H1 (cell line): ENCODE data around the gene INPP4B. TPM values are rescaled to one million over a fixed set of nuclear protein-coding genes. Genes with fewer than 3 reads are reported as not detected.

Source experiments
- CTCF ChIA-PET: fragments of 300-600 bp; sonication (Branson Sonifier 250); formaldehyde crosslinking; loops from one replicate; lab custom pipeline; 2021; ENCODE audit not compliant: partially characterized antibody; lab: Charles Lee
- POLR2A ChIA-PET: fragments of 300-600 bp; sonication (Branson Sonifier 250); formaldehyde crosslinking; loops from one replicate; lab custom pipeline; 2021; ENCODE audit warnings: inconsistent platforms; ENCODE audit not compliant: partially characterized antibody; lab: Charles Lee
- DNase-seq, 2 experiments: peaks; one replicate each; pipeline versions ENCODE4 v3.0.0 to v3.0.0-alpha.2; 2010 to 2022; ENCODE audit warnings: low spot score in 2 of 2, low read depth in 1 of 2, mixed read lengths in 1 of 2
- FAIRE-seq: peaks from 2 replicates; lab custom pipeline; 2011; peaks lifted over from hg19 to GRCh38; lab: Jason Lieb, UNC
- H2AFZ ChIP-seq: 2 replicates; pipeline ENCODE4 v1.8.1; 2012; ENCODE audit warnings: low read length, inconsistent platforms
- H2AK5ac ChIP-seq: 2 replicates; pipeline ENCODE4 v1.6.1; 2013; ENCODE audit warnings: low read depth, low read length
- H2BK120ac ChIP-seq: replicated peaks from 2 replicates; pipeline ENCODE3; 2013; ENCODE audit warnings: low read depth, low read length, inconsistent platforms
- H2BK12ac ChIP-seq: 2 replicates; pipeline ENCODE4 v1.6.1; 2013; ENCODE audit warnings: low read depth, low read length
- H2BK15ac ChIP-seq: 2 replicates; pipeline ENCODE4 v1.6.1; 2013; ENCODE audit warnings: low read length
- H2BK20ac ChIP-seq: 2 replicates; pipeline ENCODE4 v1.6.1; 2013; ENCODE audit warnings: low read length
- H2BK5ac ChIP-seq: 2 replicates; pipeline ENCODE4 v1.6.1; 2013; ENCODE audit warnings: low read depth, low read length
- H3K14ac ChIP-seq: 2 replicates; pipeline ENCODE4 v1.6.1; 2013; ENCODE audit warnings: inconsistent platforms; ENCODE audit not compliant: insufficient read length
- H3K18ac ChIP-seq: 2 replicates; pipeline ENCODE4 v1.6.1; 2013; ENCODE audit warnings: low read length; ENCODE audit errors: extremely low read depth
- H3K23ac ChIP-seq: 2 replicates; pipeline ENCODE4 v1.6.1; 2013; ENCODE audit warnings: inconsistent platforms; ENCODE audit not compliant: insufficient read length
- H3K23me2 ChIP-seq: 2 replicates; pipeline ENCODE4 v1.6.1; 2013; ENCODE audit warnings: low read depth, low read length
- H3K27ac ChIP-seq: 2 replicates; pipeline ENCODE4 v1.6.1; 2011; ENCODE audit warnings: low read depth, low read length, inconsistent platforms
- H3K27me3 ChIP-seq, 4 experiments: replicated peaks in 1 of 4; 1 replicate in 1 of 4; 2 replicates in 3 of 4; pipeline versions ENCODE4 v1.6.1 to v1.8.1; 2011 to 2013; ENCODE audit warnings: low read length in 3 of 4, mild to moderate bottlenecking in 3 of 4, inconsistent platforms in 2 of 4, mixed read lengths in 2 of 4, moderate library complexity in 1 of 4; ENCODE audit not compliant: control insufficient read depth in 3 of 4, insufficient read depth in 3 of 4; ENCODE audit errors: extremely low read depth in 1 of 4
- H3K36me3 ChIP-seq, 4 experiments: 2 replicates each; pipeline versions ENCODE4 v1.6.1 to v1.8.1; 2011 to 2013; ENCODE audit warnings: mild to moderate bottlenecking in 4 of 4, low read length in 3 of 4, moderate library complexity in 2 of 4, control low read depth in 1 of 4, inconsistent platforms in 1 of 4; ENCODE audit not compliant: insufficient read depth in 4 of 4, control insufficient read depth in 2 of 4
- H3K4ac ChIP-seq: replicated peaks from 2 replicates; pipeline ENCODE3; 2013; ENCODE audit warnings: low read length, low read depth, mixed read lengths, inconsistent platforms; ENCODE audit not compliant: insufficient read length
- H3K4me1 ChIP-seq, 4 experiments: replicated peaks in 1 of 4; 1 replicate in 1 of 4; 2 replicates in 3 of 4; pipeline versions ENCODE4 v1.6.1 to v1.8.1; 2011 to 2013; ENCODE audit warnings: low read length in 3 of 4, inconsistent platforms in 2 of 4, mixed read lengths in 1 of 4; ENCODE audit not compliant: insufficient read depth in 4 of 4, control insufficient read depth in 3 of 4
- H3K4me2 ChIP-seq, 2 experiments: 2 replicates each; pipeline versions ENCODE4 v1.6.1 to v1.8.1; 2011 to 2013; ENCODE audit warnings: low read depth in 2 of 2, low read length in 2 of 2, control low read depth in 1 of 2, inconsistent platforms in 1 of 2, mild to moderate bottlenecking in 1 of 2; ENCODE audit not compliant: insufficient read depth in 1 of 2
- H3K4me3 ChIP-seq, 4 experiments: fragments of 200-600, 300-600 bp in 1 of 4; sonication (generic), shearing (Covaris generic), sonication (Bioruptor Twin) in 1 of 4; 2 replicates each; pipeline versions ENCODE4 v1.5.1 to v1.8.1; 2011 to 2016; ENCODE audit warnings: low read length in 4 of 4, low read depth in 3 of 4, control low read depth in 2 of 4, inconsistent platforms in 2 of 4, mild to moderate bottlenecking in 2 of 4, mixed read lengths in 1 of 4, moderate library complexity in 1 of 4; ENCODE audit not compliant: insufficient read depth in 2 of 4; ENCODE audit errors: extremely low read depth in 1 of 4
- H3K56ac ChIP-seq: replicated peaks from 2 replicates; pipeline ENCODE3; 2013; ENCODE audit warnings: low read depth, mild to moderate bottlenecking, mixed read lengths, low read length, inconsistent platforms; ENCODE audit not compliant: insufficient read length
- H3K79me1 ChIP-seq: 2 replicates; pipeline ENCODE4 v1.6.1; 2013; ENCODE audit warnings: low read depth, low read length, control low read depth
- H3K79me2 ChIP-seq, 2 experiments: 2 replicates each; pipeline versions ENCODE4 v1.6.1 to v1.8.1; 2012 to 2013; ENCODE audit warnings: low read length in 2 of 2, mild to moderate bottlenecking in 2 of 2, inconsistent platforms in 1 of 2; ENCODE audit not compliant: insufficient read depth in 2 of 2, control insufficient read depth in 1 of 2
- H3K9ac ChIP-seq, 4 experiments: replicated peaks in 1 of 4; 1 replicate in 1 of 4; 2 replicates in 3 of 4; pipeline versions ENCODE4 v1.6.1 to v1.8.1; 2011 to 2013; ENCODE audit warnings: low read depth in 3 of 4, low read length in 3 of 4, control low read depth in 2 of 4, mild to moderate bottlenecking in 2 of 4, moderate library complexity in 2 of 4, inconsistent platforms in 1 of 4; ENCODE audit errors: extremely low read depth in 1 of 4
- H3K9me3 ChIP-seq, 2 experiments: 2 replicates each; pipeline versions ENCODE4 v1.6.1 to v1.8.1; 2012 to 2013; ENCODE audit warnings: mild to moderate bottlenecking in 2 of 2, moderate library complexity in 2 of 2, control low read depth in 1 of 2, inconsistent platforms in 1 of 2, low read depth in 1 of 2, low read length in 1 of 2, mixed read lengths in 1 of 2; ENCODE audit not compliant: insufficient read depth in 2 of 2
- H4K20me1 ChIP-seq, 2 experiments: replicated peaks in 1 of 2; 2 replicates each; pipeline versions ENCODE3 to v1.8.1; 2011 to 2013; ENCODE audit warnings: inconsistent platforms in 2 of 2, low read length in 2 of 2, mild to moderate bottlenecking in 1 of 2; ENCODE audit not compliant: insufficient read depth in 2 of 2, control insufficient read depth in 1 of 2
- H4K5ac ChIP-seq: 2 replicates; pipeline ENCODE4 v1.6.1; 2013; ENCODE audit warnings: low read length, low read depth, mixed read lengths, inconsistent platforms; ENCODE audit not compliant: insufficient read length
- H4K8ac ChIP-seq: 2 replicates; pipeline ENCODE4 v1.8.0; 2013; ENCODE audit warnings: mild to moderate bottlenecking, moderate library complexity, low read length, inconsistent platforms; ENCODE audit not compliant: insufficient read depth; ENCODE audit errors: extremely low read depth
- H4K91ac ChIP-seq: replicated peaks from 2 replicates; pipeline ENCODE3; 2013; ENCODE audit warnings: low read length, mixed read lengths, inconsistent platforms; ENCODE audit not compliant: insufficient read length
- CTBP2 ChIP-seq: IDR thresholded peaks from 2 replicates; pipeline ENCODE4 v1.7.0; 2011; ENCODE audit warnings: borderline replicate concordance, mild to moderate bottlenecking, moderate library complexity, mixed read lengths, low read length; ENCODE audit not compliant: insufficient read depth, insufficient read length
- EP300 ChIP-seq, 2 experiments: IDR thresholded peaks; 1 replicate in 1 of 2; 2 replicates in 1 of 2; pipeline ENCODE4 v1.6.1; 2011 to 2012; ENCODE audit warnings: low read depth in 2 of 2, low read length in 2 of 2, mild to moderate bottlenecking in 2 of 2, borderline replicate concordance in 1 of 2, inconsistent platforms in 1 of 2, moderate library complexity in 1 of 2
- EZH2 ChIP-seq: fragments of 200-600 bp; sonication (generic); IDR thresholded peaks from 2 replicates; pipeline ENCODE4 v1.7.1; 2012; ENCODE audit warnings: low read depth, mild to moderate bottlenecking, moderate library complexity, low read length, inconsistent platforms; ENCODE audit not compliant: severe bottlenecking
- JUN ChIP-seq: IDR thresholded peaks from 2 replicates; pipeline ENCODE4 v1.6.1; 2011; ENCODE audit warnings: low read depth, mild to moderate bottlenecking, improper control_type of control experiment, low read length
- KDM1A ChIP-seq: fragments of 200-600, 300-600 bp; sonication (generic); IDR thresholded peaks from 2 replicates; pipeline ENCODE4 v1.7.1; 2016; ENCODE audit warnings: mild to moderate bottlenecking, low read length, borderline replicate concordance
- SP2 ChIP-seq: IDR thresholded peaks from 2 replicates; pipeline ENCODE4 v1.6.1; 2012; ENCODE audit warnings: mild to moderate bottlenecking, low read length, inconsistent platforms
- TEAD4 ChIP-seq: IDR thresholded peaks from 2 replicates; pipeline ENCODE4 v1.6.1; 2012; ENCODE audit warnings: low read depth, low read length, inconsistent platforms, mixed read lengths
- WGBS, 2 experiments: shearing (Covaris generic) in 1 of 2; methylation state at CpG; one replicate each; pipeline versions ENCODE4 v1.1.6 to v1.1.7; 2013 to 2015; ENCODE audit warnings: low lambda C conversion rate in 2 of 2, mixed read lengths in 2 of 2, inconsistent platforms in 1 of 2, low coverage in 1 of 2, missing lambda C conversion rate in 1 of 2; ENCODE audit not compliant: insufficient replicate concordance in 2 of 2, insufficient coverage in 1 of 2, insufficient read length in 1 of 2; ENCODE audit errors: extremely low coverage in 1 of 2, missing lambda C conversion rate in 1 of 2; 5-methylcytosine and 5-hydroxymethylcytosine counted together
- polyA plus RNA-seq, 7 experiments: library from polyadenylated mRNA; depleted of rRNA in 3 of 7; stranded (reverse) in 5 of 7; unstranded in 2 of 7; fragments of >200 nt in 5 of 7; fragments of 200-250 nt in 2 of 7; gene quantifications; 1 replicate in 5 of 7; 2 replicates in 1 of 7; 4 replicates in 1 of 7; pipeline versions ENCODE4 v1.2.1 to v1.2.3, GENCODE V29; 2011 to 2013; ENCODE audit warnings: missing spikeins in 2 of 7, mixed read lengths in 2 of 7
- total RNA-seq: library from RNA; stranded (reverse); fragmentation: NEBNext Ultra II Directional; extraction: Animal tissue kit (Norgen Biotek cat#: 25700); gene quantifications from 2 replicates; pipeline ENCODE4 v1.2.1, GENCODE V29; 2021
- TF ChIP-seq, protein P1 (sequence below): IDR thresholded peaks from 2 replicates; pipeline ENCODE4 v1.6.1; 2012; ENCODE audit warnings: low read length, inconsistent platforms
- TF ChIP-seq, protein P2 (sequence below), 3 experiments: IDR thresholded peaks; 1 replicate in 2 of 3; 2 replicates in 1 of 3; pipeline versions ENCODE4 v1.5.1 to v1.6.1; 2011; ENCODE audit warnings: low read length in 3 of 3, mild to moderate bottlenecking in 3 of 3, inconsistent platforms in 2 of 3, low read depth in 1 of 3, moderate library complexity in 1 of 3; ENCODE audit not compliant: insufficient read depth in 1 of 3; ENCODE audit errors: control extremely low read depth in 1 of 3

Gene INPP4B
- total and polyA plus RNA-seq, 2 of the 8 experiments (the other 6 are each of a cell fraction or from before 2014, with no cell fraction given) = 0.11 to 0.54 TPM

DNA sequence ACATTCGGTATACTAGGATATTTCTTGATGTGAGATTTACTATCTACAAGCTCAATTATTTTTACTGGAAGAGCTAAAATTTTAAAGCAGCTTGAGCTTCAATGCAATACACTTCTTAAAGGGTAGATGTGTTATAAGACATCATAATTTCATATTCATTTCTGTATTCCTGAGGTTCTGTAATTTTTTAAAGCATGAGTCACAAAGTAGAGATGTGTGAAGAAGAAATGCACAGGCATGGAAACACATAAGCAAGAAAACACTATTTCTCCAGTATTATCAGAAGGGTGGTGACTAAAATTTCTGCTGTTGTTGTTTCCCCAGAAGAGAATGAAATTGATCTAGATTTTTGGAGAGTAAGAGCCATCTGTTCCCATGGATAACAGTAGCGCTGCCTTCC is 72.6 kb downstream of the INPP4B start:
- no peak overlapping the region for H4K91ac ChIP-seq
- no peaks in the 10 kb centered on the region for H3K79me1 ChIP-seq
- no peak overlapping the region for H3K56ac ChIP-seq
- no peak overlapping the region for H3K14ac ChIP-seq
- no peak overlapping the region for H3K23ac ChIP-seq
- no peak overlapping the region for H2AK5ac ChIP-seq
- H4K5ac ChIP-seq = no peak overlapping the region
- H4K20me1 ChIP-seq = no peaks in the 10 kb centered on the region
- H2BK12ac ChIP-seq = no peak overlapping the region
- H3K9ac ChIP-seq = no peak overlapping the region
- no peaks in the 10 kb centered on the region for H3K27me3 ChIP-seq
- H4K8ac ChIP-seq = no peak overlapping the region
- ChIA-PET POLR2A (no interaction called here), CTCF (interaction anchor here (2.1 kb wide), 1 partner anchor 17 kb away, joined by 8 read pairs; no protein-coding TSS in a partner anchor)
- no peak overlapping the region for H3K4me3 ChIP-seq
- H3K9me3 ChIP-seq = no peaks in the 10 kb centered on the region
- H2BK5ac ChIP-seq = no peak overlapping the region
- no peak for DNase-seq
- H3K4me1 ChIP-seq = no peaks in the 10 kb centered on the region
- no peaks in the 10 kb centered on the region for H3K79me2 ChIP-seq
- no peak overlapping the region for H2AFZ ChIP-seq
- H2BK20ac ChIP-seq = no peak overlapping the region
- 98% methylated on average over 2 of the region's 2 CpGs; no CpG with 5 or more reads in 1 of the 2 experiments for WGBS, 2 experiments
- no peak overlapping the region for H2BK120ac ChIP-seq
- no peak overlapping the region for H3K18ac ChIP-seq
- no peaks in the 10 kb centered on the region for H3K23me2 ChIP-seq
- H3K27ac ChIP-seq = no peak overlapping the region
- H3K4me2 ChIP-seq = no peak overlapping the region
- no peak overlapping the region for H3K4ac ChIP-seq
- no peak overlapping the region for H2BK15ac ChIP-seq
- no peak for FAIRE-seq
- H3K36me3 ChIP-seq = no peaks in the 10 kb centered on the region
- TF ChIP-seq, protein P1, sequence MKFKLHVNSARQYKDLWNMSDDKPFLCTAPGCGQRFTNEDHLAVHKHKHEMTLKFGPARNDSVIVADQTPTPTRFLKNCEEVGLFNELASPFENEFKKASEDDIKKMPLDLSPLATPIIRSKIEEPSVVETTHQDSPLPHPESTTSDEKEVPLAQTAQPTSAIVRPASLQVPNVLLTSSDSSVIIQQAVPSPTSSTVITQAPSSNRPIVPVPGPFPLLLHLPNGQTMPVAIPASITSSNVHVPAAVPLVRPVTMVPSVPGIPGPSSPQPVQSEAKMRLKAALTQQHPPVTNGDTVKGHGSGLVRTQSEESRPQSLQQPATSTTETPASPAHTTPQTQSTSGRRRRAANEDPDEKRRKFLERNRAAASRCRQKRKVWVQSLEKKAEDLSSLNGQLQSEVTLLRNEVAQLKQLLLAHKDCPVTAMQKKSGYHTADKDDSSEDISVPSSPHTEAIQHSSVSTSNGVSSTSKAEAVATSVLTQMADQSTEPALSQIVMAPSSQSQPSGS = no peak
- TF ChIP-seq, protein P2, sequence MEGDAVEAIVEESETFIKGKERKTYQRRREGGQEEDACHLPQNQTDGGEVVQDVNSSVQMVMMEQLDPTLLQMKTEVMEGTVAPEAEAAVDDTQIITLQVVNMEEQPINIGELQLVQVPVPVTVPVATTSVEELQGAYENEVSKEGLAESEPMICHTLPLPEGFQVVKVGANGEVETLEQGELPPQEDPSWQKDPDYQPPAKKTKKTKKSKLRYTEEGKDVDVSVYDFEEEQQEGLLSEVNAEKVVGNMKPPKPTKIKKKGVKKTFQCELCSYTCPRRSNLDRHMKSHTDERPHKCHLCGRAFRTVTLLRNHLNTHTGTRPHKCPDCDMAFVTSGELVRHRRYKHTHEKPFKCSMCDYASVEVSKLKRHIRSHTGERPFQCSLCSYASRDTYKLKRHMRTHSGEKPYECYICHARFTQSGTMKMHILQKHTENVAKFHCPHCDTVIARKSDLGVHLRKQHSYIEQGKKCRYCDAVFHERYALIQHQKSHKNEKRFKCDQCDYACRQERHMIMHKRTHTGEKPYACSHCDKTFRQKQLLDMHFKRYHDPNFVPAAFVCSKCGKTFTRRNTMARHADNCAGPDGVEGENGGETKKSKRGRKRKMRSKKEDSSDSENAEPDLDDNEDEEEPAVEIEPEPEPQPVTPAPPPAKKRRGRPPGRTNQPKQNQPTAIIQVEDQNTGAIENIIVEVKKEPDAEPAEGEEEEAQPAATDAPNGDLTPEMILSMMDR (IDR thresholded peaks at IDR 0.05; ENCODE audit: control extremely low read depth in 1 of 3, insufficient read depth in 1 of 3, low read depth in 1 of 3, low read length in 3 of 3) = no peak
- TF ChIP-seq KDM1A (no peak), SP2 (no peak), EZH2 (no peak), EP300 (IDR thresholded peaks at IDR 0.05; ENCODE audit: borderline replicate concordance in 1 of 2, low read depth in 2 of 2, low read length in 2 of 2) (no peak), TEAD4 (no peak), CTBP2 (no peak), JUN (no peak)
